DND-41 (cell line): Measurements from ENCODE around the gene ATXN7.
A peak's percentile ranks its signal among the peaks of the same experiment; 100 is the strongest.

Source experiments
- ATAC-seq: fragments of 200-7000 bp; cut with Tn5 transposase; 3 replicates; pipeline ENCODE4 v1.9.1; 2021; ENCODE audit warnings: low read depth; ENCODE audit not compliant: insufficient read depth
- DNase-seq: peaks from one replicate; pipeline ENCODE4 v3.0.0-alpha.2; 2020
- H2AFZ ChIP-seq: 2 replicates; pipeline ENCODE4 v1.6.0; 2012; ENCODE audit warnings: low read depth, low read length
- H3K27ac ChIP-seq: 2 replicates; pipeline ENCODE4 v1.5.1; 2012; ENCODE audit warnings: low read length, inconsistent platforms
- H3K27me3 ChIP-seq: fragments of 200-600 bp; sonication (generic); 2 replicates; pipeline ENCODE4 v1.6.0; 2012; ENCODE audit warnings: low read length, mild to moderate bottlenecking, inconsistent platforms; ENCODE audit not compliant: insufficient read depth, poor library complexity
- H3K36me3 ChIP-seq: 2 replicates; pipeline ENCODE4 v1.5.1; 2012; ENCODE audit warnings: low read length, inconsistent platforms; ENCODE audit not compliant: insufficient read depth
- H3K4me1 ChIP-seq: 2 replicates; pipeline ENCODE4 v1.5.1; 2012; ENCODE audit warnings: mild to moderate bottlenecking, low read length; ENCODE audit not compliant: insufficient read depth
- H3K4me2 ChIP-seq: 2 replicates; pipeline ENCODE4 v1.6.0; 2012; ENCODE audit warnings: mild to moderate bottlenecking, moderate library complexity, low read length, inconsistent platforms; ENCODE audit not compliant: insufficient read depth
- H3K4me3 ChIP-seq, 2 experiments: fragments of 200-600 bp in 1 of 2; shearing (Covaris generic) in 1 of 2; 2 replicates each; pipeline ENCODE4 v1.5.1; 2012 to 2016; ENCODE audit warnings: inconsistent platforms in 2 of 2, low read length in 2 of 2, mild to moderate bottlenecking in 2 of 2, low read depth in 1 of 2, moderate library complexity in 1 of 2
- H3K79me2 ChIP-seq: 2 replicates; pipeline ENCODE4 v1.6.0; 2012; ENCODE audit warnings: low read length, inconsistent platforms; ENCODE audit not compliant: insufficient read depth
- H3K9ac ChIP-seq: 2 replicates; pipeline ENCODE4 v1.6.0; 2012; ENCODE audit warnings: low read depth, mild to moderate bottlenecking, inconsistent platforms, low read length, moderate library complexity
- H3K9me3 ChIP-seq: 2 replicates; pipeline ENCODE4 v1.5.1; 2012; ENCODE audit warnings: low read length, moderate library complexity, mild to moderate bottlenecking, inconsistent platforms; ENCODE audit not compliant: insufficient read depth, severe bottlenecking
- H4K20me1 ChIP-seq: 2 replicates; pipeline ENCODE4 v1.6.0; 2012; ENCODE audit warnings: low read length; ENCODE audit not compliant: insufficient read depth
- CTCF ChIP-seq: IDR thresholded peaks from 2 replicates; pipeline ENCODE4 v1.5.1; 2012; ENCODE audit warnings: borderline replicate concordance, low read length, moderate library complexity, mild to moderate bottlenecking; ENCODE audit not compliant: poor library complexity, severe bottlenecking; ENCODE audit errors: extremely low read depth
- EZH2 ChIP-seq: IDR thresholded peaks from 3 replicates; pipeline ENCODE4 v1.6.1; 2012; ENCODE audit warnings: borderline replicate concordance, low read depth, mild to moderate bottlenecking, moderate library complexity, low read length, inconsistent platforms; ENCODE audit not compliant: severe bottlenecking

The ATXN7 gene

GRCh38 chr3:63943678-63944077 is 80.0 kb downstream of the ATXN7 start:
- peaks cover 56% of the 10 kb centered on the region for H4K20me1 ChIP-seq
- H3K79me2 ChIP-seq = peaks cover 95% of the 10 kb centered on the region
- peak; percentile 64 for ATAC-seq
- H3K27me3 ChIP-seq = no peaks in the 10 kb centered on the region
- no peaks in the 10 kb centered on the region for H3K4me1 ChIP-seq
- peaks cover 38% of the 10 kb centered on the region for H3K36me3 ChIP-seq
- no peak for DNase-seq
- H2AFZ ChIP-seq = no peak overlapping the region
- TF ChIP-seq EZH2 (no peak), CTCF (no peak)
- H3K9ac ChIP-seq = no peak overlapping the region
- no peaks in the 10 kb centered on the region for H3K9me3 ChIP-seq
- H3K4me2 ChIP-seq = no peak overlapping the region
- no peak overlapping the region for H3K4me3 ChIP-seq
- peak overlapping the region; percentile 56; the same call in 1 of the 2 replicates for H3K27ac ChIP-seq

GRCh38 chr3:63945558-63946096 is 82.0 kb downstream of the ATXN7 start:
- DNase-seq (no peak), ATAC-seq (no peak)
- Histone ChIP-seq H3K9me3 (no peaks in the 10 kb centered on the region), H3K4me1 (no peaks in the 10 kb centered on the region), H2AFZ (no peak overlapping the region), H3K27ac (no peak overlapping the region), H3K4me3 (no peak overlapping the region), H3K27me3 (no peaks in the 10 kb centered on the region), H4K20me1 (peaks cover 53% of the 10 kb centered on the region), H3K4me2 (no peak overlapping the region), H3K9ac (no peak overlapping the region), H3K36me3 (peaks cover 32% of the 10 kb centered on the region), H3K79me2 (peaks cover 89% of the 10 kb centered on the region)
- TF ChIP-seq EZH2 (no peak), CTCF (no peak)

GRCh38 chr3:63946753-63947152 is 83.1 kb downstream of the ATXN7 start:
- no peaks in the 10 kb centered on the region for H3K27me3 ChIP-seq
- peaks cover 24% of the 10 kb centered on the region for H3K36me3 ChIP-seq
- H3K4me1 ChIP-seq = no peaks in the 10 kb centered on the region
- H3K79me2 ChIP-seq = peaks cover 84% of the 10 kb centered on the region
- no peak overlapping the region for H3K9ac ChIP-seq
- ATAC-seq = no peak
- no peak for DNase-seq
- H3K9me3 ChIP-seq = no peaks in the 10 kb centered on the region
- no peak for TF ChIP-seq CTCF
- TF ChIP-seq EZH2 = no peak
- H3K4me3 ChIP-seq = no peak overlapping the region
- no peak overlapping the region for H2AFZ ChIP-seq
- H3K27ac ChIP-seq = no peak overlapping the region
- H3K4me2 ChIP-seq = no peak overlapping the region
- H4K20me1 ChIP-seq = peaks cover 47% of the 10 kb centered on the region

- Histone ChIP-seq H3K79me2 (peaks cover 80% of the 10 kb centered on the region), H4K20me1 (peaks cover 39% of the 10 kb centered on the region), H2AFZ (no peak overlapping the region), H3K4me3 (no peak overlapping the region), H3K4me1 (no peaks in the 10 kb centered on the region), H3K9me3 (no peaks in the 10 kb centered on the region), H3K36me3 (peaks cover 31% of the 10 kb centered on the region), H3K4me2 (no peak overlapping the region), H3K9ac (no peak overlapping the region), H3K27me3 (no peaks in the 10 kb centered on the region), H3K27ac (peak overlapping the region; percentile 34; the same call in 1 of the 2 replicates)
- TF ChIP-seq CTCF (no peak), EZH2 (no peak)
- DNase-seq = no peak
- ATAC-seq = peak; percentile 75
These were observed 83.9 kb downstream of the ATXN7 start for GRCh38 chr3:63947594-63947993.
